Progenitor cell of endocrine pancreas (in vitro differentiated cells): ENCODE measurements around the gene TDRD7. TPM values are rescaled to one million over a fixed set of nuclear protein-coding genes. Genes with fewer than 3 reads are reported as not detected.
A peak's percentile ranks its signal among the peaks of the same experiment; 100 is the strongest.

Experiments
- DNase-seq: peaks from one replicate; pipeline ENCODE4 v3.0.0; 2021; ENCODE audit warnings: low spot score; ENCODE audit not compliant: unreplicated experiment
- H3K27ac Mint-ChIP-seq: 2 replicates; pipeline ENCODE4 v1.8.0; 2021; ENCODE audit warnings: mild to moderate bottlenecking, moderate library complexity, mixed read lengths
- H3K27me3 Mint-ChIP-seq: 2 replicates; pipeline ENCODE4 v1.8.0; 2021; ENCODE audit warnings: mixed read lengths
- H3K36me3 Mint-ChIP-seq: 2 replicates; pipeline ENCODE4 v1.8.0; 2022; ENCODE audit warnings: mixed read lengths; ENCODE audit not compliant: insufficient read depth
- H3K4me1 Mint-ChIP-seq: 2 replicates; pipeline ENCODE4 v1.8.0; 2021; ENCODE audit warnings: low read depth, mixed read lengths
- H3K4me3 Mint-ChIP-seq: 2 replicates; pipeline ENCODE4 v1.8.0; 2021; ENCODE audit warnings: low read depth, mild to moderate bottlenecking, moderate library complexity, mixed read lengths
- H3K9me3 Mint-ChIP-seq: 2 replicates; pipeline ENCODE4 v1.8.0; 2021; ENCODE audit warnings: low read depth, mixed read lengths
- total RNA-seq: library from RNA; stranded (reverse); gene quantifications from 2 replicates; pipeline ENCODE4 v1.2.1, GENCODE V29; 2021
- TF ChIP-seq, protein P1 (sequence below): fragments of 200-600 bp; sonication (generic); IDR thresholded peaks from one replicate; pipeline ENCODE4 v1.5.0; 2021; ENCODE audit warnings: antibody characterized with exemption, mild to moderate bottlenecking; ENCODE audit not compliant: unreplicated experiment

Gene TDRD7
- total RNA-seq, 1 donor from 2014 or later: 14.2 TPM

DNA sequence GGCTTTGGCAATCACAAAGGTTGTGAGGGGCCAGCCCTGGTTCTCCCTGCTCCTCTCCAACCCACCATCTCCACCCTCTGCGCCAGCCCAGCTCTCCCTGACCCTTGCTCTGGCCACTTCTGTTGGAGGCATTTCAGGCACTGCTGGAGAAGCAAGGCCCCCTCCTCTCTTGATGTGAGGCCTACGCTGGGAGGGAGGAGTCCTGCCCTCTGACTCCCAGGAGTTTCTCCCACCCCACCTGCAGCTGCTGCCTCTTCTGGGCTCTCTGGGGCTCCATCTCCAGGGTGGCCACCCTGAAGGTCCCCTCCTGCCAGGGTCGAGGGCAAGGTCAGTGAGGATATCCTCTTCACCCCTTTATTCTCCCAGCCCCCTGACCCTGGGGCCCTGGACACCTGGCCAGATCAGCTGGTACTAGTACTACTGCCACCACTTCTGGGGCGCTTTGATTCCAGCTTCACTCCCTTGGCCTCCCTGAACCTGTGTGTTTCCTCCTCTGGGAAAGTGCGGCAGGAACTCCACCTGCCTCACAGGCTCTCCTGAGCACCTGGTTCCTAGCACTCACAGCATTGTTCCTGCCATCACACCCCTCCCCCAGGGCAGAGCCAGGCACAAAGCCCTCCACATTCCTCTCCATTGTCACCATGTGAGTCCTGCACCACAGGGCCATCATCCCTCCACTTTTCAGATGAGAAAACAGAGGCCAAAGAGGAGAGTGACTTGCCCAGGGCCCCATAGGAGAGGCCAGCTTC lies 23.8 kb upstream of the TDRD7 start:
- H3K27ac Mint-ChIP-seq: peak overlapping the region; percentile 92
- no peaks in the 10 kb centered on the region for H3K27me3 Mint-ChIP-seq
- H3K4me3 Mint-ChIP-seq: no peak overlapping the region
- no peaks in the 10 kb centered on the region for H3K36me3 Mint-ChIP-seq
- peaks cover 25% of the 10 kb centered on the region for H3K4me1 Mint-ChIP-seq
- H3K9me3 Mint-ChIP-seq: no peaks in the 10 kb centered on the region
- DNase-seq: no peak
- TF ChIP-seq, protein P1, sequence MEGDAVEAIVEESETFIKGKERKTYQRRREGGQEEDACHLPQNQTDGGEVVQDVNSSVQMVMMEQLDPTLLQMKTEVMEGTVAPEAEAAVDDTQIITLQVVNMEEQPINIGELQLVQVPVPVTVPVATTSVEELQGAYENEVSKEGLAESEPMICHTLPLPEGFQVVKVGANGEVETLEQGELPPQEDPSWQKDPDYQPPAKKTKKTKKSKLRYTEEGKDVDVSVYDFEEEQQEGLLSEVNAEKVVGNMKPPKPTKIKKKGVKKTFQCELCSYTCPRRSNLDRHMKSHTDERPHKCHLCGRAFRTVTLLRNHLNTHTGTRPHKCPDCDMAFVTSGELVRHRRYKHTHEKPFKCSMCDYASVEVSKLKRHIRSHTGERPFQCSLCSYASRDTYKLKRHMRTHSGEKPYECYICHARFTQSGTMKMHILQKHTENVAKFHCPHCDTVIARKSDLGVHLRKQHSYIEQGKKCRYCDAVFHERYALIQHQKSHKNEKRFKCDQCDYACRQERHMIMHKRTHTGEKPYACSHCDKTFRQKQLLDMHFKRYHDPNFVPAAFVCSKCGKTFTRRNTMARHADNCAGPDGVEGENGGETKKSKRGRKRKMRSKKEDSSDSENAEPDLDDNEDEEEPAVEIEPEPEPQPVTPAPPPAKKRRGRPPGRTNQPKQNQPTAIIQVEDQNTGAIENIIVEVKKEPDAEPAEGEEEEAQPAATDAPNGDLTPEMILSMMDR: no peak

DNA sequence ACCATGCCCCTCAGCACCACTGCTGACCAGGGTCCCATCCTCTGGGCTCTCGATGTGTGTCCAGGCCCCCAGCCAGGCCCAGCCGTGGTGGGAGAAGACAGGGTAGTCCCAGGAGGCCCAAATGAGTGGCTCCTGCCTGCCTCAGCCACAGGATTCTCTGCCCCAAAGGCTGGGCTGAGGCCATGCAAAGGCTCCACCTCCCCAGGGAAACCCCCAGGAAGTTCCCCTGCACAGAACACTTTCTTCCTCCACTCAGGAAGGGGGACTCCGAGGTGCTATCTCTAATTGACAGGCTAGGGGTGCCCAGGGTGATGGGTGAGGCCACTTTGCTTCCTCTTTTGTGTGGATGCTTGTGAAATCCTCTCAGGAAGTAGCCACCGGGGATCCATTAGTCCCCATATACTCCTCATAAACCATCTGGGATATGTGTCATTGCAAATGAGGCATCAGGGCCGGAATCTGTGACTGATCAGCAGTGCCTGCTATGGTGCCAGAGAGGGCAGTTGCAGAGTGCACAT lies 23.1 kb upstream of the TDRD7 start:
- H3K9me3 Mint-ChIP-seq: no peaks in the 10 kb centered on the region
- TF ChIP-seq, protein P1: no peak
- H3K4me3 Mint-ChIP-seq: no peak overlapping the region
- H3K4me1 Mint-ChIP-seq: peaks cover 19% of the 10 kb centered on the region
- H3K27ac Mint-ChIP-seq: no peak overlapping the region
- no peak for DNase-seq
- H3K36me3 Mint-ChIP-seq: no peaks in the 10 kb centered on the region
- H3K27me3 Mint-ChIP-seq: no peaks in the 10 kb centered on the region

DNA sequence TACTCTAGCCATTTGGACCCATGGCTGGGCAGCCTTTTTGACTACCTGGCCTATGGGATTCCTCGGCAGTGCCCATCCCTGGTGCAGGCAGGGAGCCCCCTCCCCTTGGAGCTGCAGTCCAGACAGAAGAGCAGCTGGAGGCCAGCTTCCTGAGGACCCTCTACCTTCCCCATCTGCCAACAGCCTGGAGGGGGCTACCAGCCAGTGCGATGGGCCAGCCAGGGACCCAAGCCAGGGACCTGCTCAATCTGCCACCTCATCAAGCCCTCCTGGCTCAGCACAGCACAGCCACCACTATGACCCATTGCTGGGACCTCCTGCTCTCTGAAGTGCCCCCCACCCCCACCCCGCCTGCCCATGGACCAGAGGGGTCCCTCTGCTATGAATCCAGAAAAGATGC lies 22.6 kb upstream of the TDRD7 start:
- no peak for DNase-seq
- Mint-ChIP-seq H3K36me3 (no peaks in the 10 kb centered on the region), H3K9me3 (no peaks in the 10 kb centered on the region), H3K4me3 (no peak overlapping the region), H3K27ac (no peak overlapping the region), H3K4me1 (peaks cover 14% of the 10 kb centered on the region), H3K27me3 (no peaks in the 10 kb centered on the region)
- TF ChIP-seq, protein P1: no peak

DNA sequence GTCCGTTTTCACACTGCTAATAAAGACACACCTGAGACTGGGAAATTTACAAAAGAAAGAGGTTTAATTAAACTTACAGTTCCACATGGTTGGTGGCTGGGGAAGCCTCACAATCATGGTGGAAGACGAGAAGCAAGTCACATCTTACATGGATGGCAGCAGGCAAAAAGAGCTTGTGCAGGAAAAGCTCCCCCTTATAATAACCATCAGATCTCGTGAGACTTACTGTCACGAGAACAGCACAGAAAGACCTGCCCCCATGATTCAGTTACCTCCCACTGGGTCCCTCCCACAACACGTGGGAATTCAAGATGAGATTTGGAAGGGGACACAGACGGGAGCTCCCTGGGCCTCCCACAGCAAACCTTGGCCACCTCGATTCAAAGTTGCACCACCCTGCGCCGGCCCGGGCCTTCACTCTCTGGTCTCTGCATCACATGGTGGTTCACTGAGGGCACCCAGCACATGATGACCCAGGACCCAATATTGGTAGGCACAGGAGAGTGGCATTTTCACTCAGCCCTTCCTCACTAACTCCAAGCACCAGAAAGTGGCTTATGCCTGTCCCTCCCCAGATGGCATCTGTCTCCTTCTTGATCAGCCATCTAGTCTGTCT lies 21.0 kb upstream of the TDRD7 start:
- Mint-ChIP-seq H3K27ac (no peak overlapping the region), H3K4me1 (peaks cover 11% of the 10 kb centered on the region), H3K9me3 (no peaks in the 10 kb centered on the region), H3K36me3 (no peaks in the 10 kb centered on the region), H3K4me3 (no peak overlapping the region), H3K27me3 (no peaks in the 10 kb centered on the region)
- TF ChIP-seq, protein P1: no peak
- DNase-seq: no peak

DNA sequence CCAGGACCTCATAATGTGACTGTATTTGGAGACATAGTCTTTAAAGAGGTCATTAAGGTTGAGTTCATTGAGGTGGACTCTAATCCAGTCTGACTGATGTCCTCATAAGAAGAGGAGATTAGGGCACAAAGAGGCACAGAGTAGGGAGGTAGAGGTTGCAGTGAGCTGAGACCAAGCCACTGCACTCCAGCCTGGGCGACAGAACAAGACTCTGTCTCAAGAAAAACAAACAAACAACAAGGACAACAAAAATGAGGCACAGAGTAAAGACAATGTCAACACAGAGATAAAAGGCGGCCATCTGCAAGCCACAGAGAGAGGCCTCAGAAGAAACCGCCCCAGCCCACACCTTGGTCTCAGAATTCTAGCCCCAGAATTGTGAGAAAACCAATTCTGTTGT lies 17.0 kb upstream of the TDRD7 start:
- TF ChIP-seq, protein P1: no peak
- Mint-ChIP-seq H3K4me3 (no peak overlapping the region), H3K4me1 (peaks cover 3% of the 10 kb centered on the region), H3K36me3 (no peaks in the 10 kb centered on the region), H3K27me3 (no peaks in the 10 kb centered on the region), H3K9me3 (no peaks in the 10 kb centered on the region), H3K27ac (no peak overlapping the region)
- DNase-seq: no peak
